ENCODE data around the gene CRLF2. TPM values are rescaled to one million over a fixed set of nuclear protein-coding genes. Genes with fewer than 3 reads are reported as not detected.
"Not testable (repeated sequence)": the region's sequence is repeated elsewhere in the genome, so short reads cannot be mapped to it uniquely, and the experiment has no call there.

CRLF2 gene
- total RNA-seq, 1 experiment from 2014 or later = not detected

DNA sequence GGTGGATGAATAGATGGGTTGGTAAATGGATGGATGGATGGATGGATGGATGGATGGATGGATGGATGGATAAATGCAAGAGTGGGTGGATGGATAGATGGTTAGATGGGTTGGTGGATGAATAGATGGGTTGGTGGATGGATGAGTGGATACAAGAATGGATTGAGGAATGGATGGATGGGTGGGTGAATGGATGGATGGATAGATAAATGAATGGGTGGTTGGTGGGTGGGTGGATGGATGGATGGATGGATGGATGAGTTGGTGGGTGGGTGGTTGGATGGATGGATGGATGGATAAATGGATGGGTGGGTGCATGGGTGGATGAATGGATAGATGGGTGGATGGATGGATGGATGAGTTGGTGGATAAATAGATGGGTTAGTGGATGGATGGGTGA lies 13.8 kb upstream of the CRLF2 start:
- DNase-seq = no peak
- Histone ChIP-seq H3K27me3 (ENCODE audit: control insufficient read depth, insufficient read depth, low read length) (no peaks in the 10 kb centered on the region), H3K36me3 (replicated peaks; ENCODE audit: control insufficient read depth, insufficient read depth, low read length) (no peaks in the 10 kb centered on the region), H3K4me3 (ENCODE audit: insufficient read depth, low read depth, low read length) (no peak overlapping the region)

GRCh38 chrX:1224954-1225353 lies 12.5 kb upstream of the CRLF2 start:
- no peak overlapping the region for H3K4me3 ChIP-seq (ENCODE audit: insufficient read depth, low read depth, low read length)
- no peak for DNase-seq
- H3K27me3 ChIP-seq (ENCODE audit: control insufficient read depth, insufficient read depth, low read length) = no peaks in the 10 kb centered on the region
- H3K36me3 ChIP-seq (replicated peaks; ENCODE audit: control insufficient read depth, insufficient read depth, low read length) = no peaks in the 10 kb centered on the region

DNA sequence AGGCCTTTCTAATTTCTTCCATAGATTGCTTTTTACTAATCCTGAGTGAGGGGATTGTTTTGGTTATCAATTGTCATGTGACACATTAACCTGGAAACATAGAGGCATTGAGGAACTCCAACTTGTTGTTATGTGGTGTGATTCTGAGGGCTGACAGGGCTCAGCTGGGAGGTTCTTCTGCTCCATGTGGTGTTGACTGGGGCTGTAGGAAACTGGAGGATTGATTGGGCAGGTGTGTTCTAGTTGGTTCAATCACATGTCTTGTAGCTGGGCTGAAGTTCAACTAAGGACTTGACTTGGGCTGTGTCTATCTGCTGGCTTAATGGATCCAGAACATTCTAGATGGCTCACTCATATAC lies 10.8 kb upstream of the CRLF2 start:
- no peak for DNase-seq
- Histone ChIP-seq H3K4me3 (ENCODE audit: insufficient read depth, low read depth, low read length) (no peak overlapping the region), H3K36me3 (replicated peaks; ENCODE audit: control insufficient read depth, insufficient read depth, low read length) (no peaks in the 10 kb centered on the region), H3K27me3 (ENCODE audit: control insufficient read depth, insufficient read depth, low read length) (no peaks in the 10 kb centered on the region)

DNA sequence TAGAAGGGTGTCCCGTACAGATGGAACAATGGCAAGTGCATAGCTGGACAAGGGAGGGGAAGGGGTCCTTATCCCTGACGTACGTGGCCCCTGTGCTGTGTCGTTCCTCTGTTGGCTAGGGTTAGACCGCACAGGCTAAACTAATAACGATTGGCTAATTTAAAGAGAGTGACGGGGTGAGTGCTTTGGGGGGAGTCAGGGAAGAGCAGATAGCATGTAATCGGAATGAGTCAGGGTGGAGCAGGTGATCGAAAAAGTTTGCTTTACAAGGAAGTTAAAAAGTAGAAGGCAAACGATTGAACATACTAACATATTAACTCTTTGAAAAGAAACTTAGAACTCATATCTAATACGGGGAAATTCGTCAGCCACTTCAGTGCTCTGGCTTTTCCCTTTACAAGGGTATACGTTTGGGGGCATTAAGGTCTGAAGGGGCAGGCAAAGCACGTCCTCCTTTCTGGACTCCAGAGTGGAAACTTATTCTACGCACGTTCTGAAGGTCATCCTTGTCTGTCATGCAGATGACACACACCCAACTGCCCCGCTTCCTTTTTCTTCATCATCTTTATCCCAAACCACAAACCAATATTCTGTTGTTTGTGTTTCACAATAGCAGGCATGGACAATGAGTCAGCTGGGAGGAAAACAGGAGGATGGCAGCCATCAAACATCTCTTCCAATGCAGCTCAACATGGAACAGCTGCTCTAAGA lies 10.2 kb upstream of the CRLF2 start:
- no peak for DNase-seq
- no peak overlapping the region for H3K4me3 ChIP-seq (ENCODE audit: insufficient read depth, low read depth, low read length)
- H3K36me3 ChIP-seq (replicated peaks; ENCODE audit: control insufficient read depth, insufficient read depth, low read length) = no peaks in the 10 kb centered on the region
- no peaks in the 10 kb centered on the region for H3K27me3 ChIP-seq (ENCODE audit: control insufficient read depth, insufficient read depth, low read length)

GRCh38 chrX:1221296-1221845 lies 8.9 kb upstream of the CRLF2 start:
- Histone ChIP-seq H3K4me3 (ENCODE audit: insufficient read depth, low read depth, low read length) (no peak overlapping the region), H3K36me3 (replicated peaks; ENCODE audit: control insufficient read depth, insufficient read depth, low read length) (no peaks in the 10 kb centered on the region), H3K27me3 (ENCODE audit: control insufficient read depth, insufficient read depth, low read length) (no peaks in the 10 kb centered on the region)
- no peak for DNase-seq

DNA sequence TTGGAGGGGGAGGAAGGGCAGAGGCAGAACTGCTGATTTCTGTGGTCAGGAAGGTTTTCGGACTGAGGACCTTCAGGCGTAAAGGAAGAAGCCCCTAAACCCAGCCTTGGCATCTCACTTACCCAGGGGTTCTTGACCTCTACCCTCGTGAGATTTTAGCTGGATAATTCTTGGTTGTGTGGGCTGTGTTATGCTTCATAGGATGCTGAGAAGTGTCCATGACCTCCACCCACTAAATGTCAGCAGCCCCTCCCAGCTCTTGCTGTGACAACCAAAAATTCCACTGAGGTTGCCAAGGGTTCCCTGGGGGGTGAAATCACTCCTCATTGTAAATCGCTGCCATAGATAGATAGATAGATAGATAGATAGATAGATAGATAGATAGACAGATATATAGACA lies 5.8 kb upstream of the CRLF2 start:
- Histone ChIP-seq H3K27me3 (ENCODE audit: control insufficient read depth, insufficient read depth, low read length) (no peaks in the 10 kb centered on the region), H3K4me3 (ENCODE audit: insufficient read depth, low read depth, low read length) (no peak overlapping the region), H3K36me3 (replicated peaks; ENCODE audit: control insufficient read depth, insufficient read depth, low read length) (no peaks in the 10 kb centered on the region)
- DNase-seq = no peak

DNA sequence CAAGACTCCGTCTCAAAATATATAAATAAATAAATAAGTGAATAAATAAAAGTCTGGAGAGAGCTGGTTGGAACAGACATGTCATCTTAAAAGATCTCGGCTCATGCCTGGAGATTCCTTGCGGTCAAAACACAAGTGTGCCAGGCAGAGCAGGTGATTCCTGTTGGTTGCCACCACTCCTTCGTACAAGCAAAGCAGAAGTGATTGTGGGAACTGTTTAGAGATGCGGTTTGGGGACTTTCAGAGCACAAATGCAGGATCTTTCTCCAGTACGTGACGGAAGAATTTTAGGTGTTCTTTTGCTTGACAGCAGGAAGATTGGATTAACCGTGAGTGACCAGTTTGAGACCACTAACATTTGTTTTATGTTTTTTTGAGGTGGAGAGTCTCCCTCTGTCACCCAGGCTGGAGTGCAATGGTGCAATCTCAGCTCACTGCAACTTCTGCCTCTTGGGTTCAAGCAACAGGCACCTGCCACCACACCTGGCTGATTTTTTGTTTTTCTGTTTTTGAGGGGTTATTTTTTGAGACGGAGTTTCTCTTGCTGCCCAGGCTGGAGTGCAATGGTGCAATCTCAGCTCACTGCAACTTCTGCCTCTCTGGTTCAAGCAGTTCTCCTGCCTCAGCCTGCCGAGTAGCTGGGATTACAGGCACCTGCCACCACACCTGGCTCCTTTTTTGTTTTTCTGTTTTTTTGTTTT lies 2.8 kb upstream of the CRLF2 start:
- no peaks in the 10 kb centered on the region for H3K27me3 ChIP-seq (ENCODE audit: control insufficient read depth, insufficient read depth, low read length)
- H3K36me3 ChIP-seq (replicated peaks; ENCODE audit: control insufficient read depth, insufficient read depth, low read length) = no peaks in the 10 kb centered on the region
- DNase-seq = no peak
- H3K4me3 ChIP-seq (ENCODE audit: insufficient read depth, low read depth, low read length) = no peak overlapping the region

- Histone ChIP-seq H3K4me3 (ENCODE audit: insufficient read depth, low read depth, low read length) (no peak overlapping the region), H3K36me3 (replicated peaks; ENCODE audit: control insufficient read depth, insufficient read depth, low read length) (no peaks in the 10 kb centered on the region), H3K27me3 (ENCODE audit: control insufficient read depth, insufficient read depth, low read length) (no peaks in the 10 kb centered on the region)
- no peak for DNase-seq
These were observed 1.5 kb upstream of the CRLF2 start for GRCh38 chrX:1213971-1214370.

DNA sequence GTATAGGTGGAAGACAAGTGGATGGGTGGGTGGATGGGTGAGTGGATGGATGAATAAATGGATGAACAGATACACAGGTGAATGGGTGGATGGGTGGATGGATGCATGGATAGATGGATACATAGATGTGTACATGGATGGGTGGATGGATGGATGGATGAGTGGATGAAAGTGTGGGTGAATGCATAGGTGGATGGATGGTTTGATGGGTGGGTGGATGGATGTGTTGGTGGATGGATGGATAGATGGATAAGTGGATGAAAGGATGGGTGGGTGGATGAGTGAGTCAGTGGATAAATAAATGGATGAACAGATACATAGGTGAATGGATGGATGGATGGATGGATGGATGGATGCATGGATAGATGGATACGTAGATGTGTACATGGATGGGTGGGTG lies 1.6 kb downstream of the CRLF2 start:
- no peak for DNase-seq

DNA sequence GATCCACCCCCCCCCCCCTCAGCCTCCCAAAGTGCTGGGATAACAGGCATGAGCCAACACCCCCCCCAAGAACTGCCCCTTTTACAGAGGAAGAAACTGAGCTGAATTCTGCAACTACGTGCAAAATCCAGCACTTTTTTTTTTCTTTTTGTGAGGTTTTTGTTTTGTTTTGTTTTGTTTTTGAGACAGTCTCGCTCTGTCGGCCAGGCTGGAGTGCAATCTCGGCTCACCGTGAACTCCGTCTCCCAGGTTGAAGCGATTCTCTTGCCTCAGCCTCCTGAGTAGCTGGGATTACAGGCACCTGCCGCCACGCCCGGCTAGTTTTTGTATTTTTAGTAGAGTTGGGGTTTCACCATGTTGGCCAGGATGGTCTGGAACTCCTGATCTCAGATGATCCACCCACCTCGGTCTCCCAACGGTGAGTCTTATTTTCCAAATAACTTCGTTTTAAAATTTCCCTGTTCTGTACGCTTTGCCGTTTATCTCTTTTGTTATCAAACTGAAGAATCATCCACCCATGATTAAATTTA lies 4.9 kb downstream of the CRLF2 start:
- Histone ChIP-seq H3K36me3 (replicated peaks; ENCODE audit: control insufficient read depth, insufficient read depth, low read length) (no peaks in the 10 kb centered on the region), H3K4me3 (ENCODE audit: insufficient read depth, low read depth, low read length) (no peak overlapping the region), H3K27me3 (ENCODE audit: control insufficient read depth, insufficient read depth, low read length) (no peaks in the 10 kb centered on the region)
- DNase-seq = no peak

More for the DNA sequence above, 1.6 kb downstream of the CRLF2 start:
- Histone ChIP-seq H3K27me3 (ENCODE audit: control insufficient read depth, insufficient read depth, low read length) (no peaks in the 10 kb centered on the region), H3K4me3 (ENCODE audit: insufficient read depth, low read depth, low read length) (no peak overlapping the region), H3K36me3 (replicated peaks; ENCODE audit: control insufficient read depth, insufficient read depth, low read length) (no peaks in the 10 kb centered on the region)

GRCh38 chrX:1205681-1206611 lies 6.5 kb downstream of the CRLF2 start:
- H3K4me3 ChIP-seq (ENCODE audit: insufficient read depth, low read depth, low read length) = peak overlapping the region; percentile 49
- no peaks in the 10 kb centered on the region for H3K27me3 ChIP-seq (ENCODE audit: control insufficient read depth, insufficient read depth, low read length)
- peak; percentile 74 for DNase-seq
- H3K36me3 ChIP-seq (replicated peaks; ENCODE audit: control insufficient read depth, insufficient read depth, low read length) = no peaks in the 10 kb centered on the region

GRCh38 chrX:1202251-1202650 lies 10.2 kb downstream of the CRLF2 start:
- no peak for DNase-seq
- H3K27me3 ChIP-seq (ENCODE audit: control insufficient read depth, insufficient read depth, low read length) = no peaks in the 10 kb centered on the region
- no peaks in the 10 kb centered on the region for H3K36me3 ChIP-seq (replicated peaks; ENCODE audit: control insufficient read depth, insufficient read depth, low read length)

GRCh38 chrX:1196436-1196835 lies 16.0 kb downstream of the CRLF2 start:
- H3K36me3 ChIP-seq (replicated peaks; ENCODE audit: control insufficient read depth, insufficient read depth, low read length) = no peaks in the 10 kb centered on the region
- no peak overlapping the region for H3K4me3 ChIP-seq (ENCODE audit: insufficient read depth, low read depth, low read length)
- H3K27me3 ChIP-seq (ENCODE audit: control insufficient read depth, insufficient read depth, low read length) = no peaks in the 10 kb centered on the region
- no peak for DNase-seq

More at GRCh38 chrX:1202251-1202650, 10.2 kb downstream of the CRLF2 start:
- no peak overlapping the region for H3K4me3 ChIP-seq (ENCODE audit: insufficient read depth, low read depth, low read length)

DNA sequence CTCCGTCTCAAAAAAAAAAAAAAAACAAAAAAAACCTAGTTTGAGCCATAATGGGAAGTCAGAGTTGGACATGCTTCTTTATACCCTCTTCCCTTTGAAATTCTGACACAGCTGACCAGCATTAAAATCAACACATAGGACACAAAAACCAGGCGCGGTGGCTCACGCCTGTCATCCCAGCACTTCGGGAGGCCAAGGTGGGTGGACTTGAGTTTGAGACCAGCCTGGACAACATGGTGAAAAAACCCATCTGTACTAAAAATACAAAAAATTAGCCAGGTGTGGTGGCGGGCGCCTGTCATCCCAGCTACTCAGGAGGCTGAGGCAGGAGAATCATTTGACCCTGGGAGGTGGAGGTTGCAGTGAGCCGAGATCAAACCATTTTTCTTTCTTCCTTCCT lies 20.3 kb downstream of the CRLF2 start:
- not testable (repeated sequence) for H3K27me3 ChIP-seq (ENCODE audit: control insufficient read depth, insufficient read depth, low read length); H3K4me3 ChIP-seq (ENCODE audit: insufficient read depth, low read depth, low read length); DNase-seq; H3K36me3 ChIP-seq (replicated peaks; ENCODE audit: control insufficient read depth, insufficient read depth, low read length)
